RPMI7951 (cell line): Measurements from ENCODE around the gene PDZK1IP1. TPM values are rescaled to one million over a fixed set of nuclear protein-coding genes. Genes with fewer than 3 reads are reported as not detected.
A peak's percentile ranks its signal among the peaks of the same experiment; 100 is the strongest.

Experiments
- DNase-seq: peaks from one replicate; pipeline ENCODE4 v3.0.0-alpha.2; 2012; ENCODE audit warnings: low read depth
- total RNA-seq: library from RNA; depleted of rRNA; stranded (reverse); fragments of >200 nt; shearing (Covaris generic); gene quantifications from 2 replicates; pipeline ENCODE4 v1.2.3, GENCODE V29; 2014; rRNA removed

Gene PDZK1IP1
- total RNA-seq = not detected in 2 replicates

DNA sequence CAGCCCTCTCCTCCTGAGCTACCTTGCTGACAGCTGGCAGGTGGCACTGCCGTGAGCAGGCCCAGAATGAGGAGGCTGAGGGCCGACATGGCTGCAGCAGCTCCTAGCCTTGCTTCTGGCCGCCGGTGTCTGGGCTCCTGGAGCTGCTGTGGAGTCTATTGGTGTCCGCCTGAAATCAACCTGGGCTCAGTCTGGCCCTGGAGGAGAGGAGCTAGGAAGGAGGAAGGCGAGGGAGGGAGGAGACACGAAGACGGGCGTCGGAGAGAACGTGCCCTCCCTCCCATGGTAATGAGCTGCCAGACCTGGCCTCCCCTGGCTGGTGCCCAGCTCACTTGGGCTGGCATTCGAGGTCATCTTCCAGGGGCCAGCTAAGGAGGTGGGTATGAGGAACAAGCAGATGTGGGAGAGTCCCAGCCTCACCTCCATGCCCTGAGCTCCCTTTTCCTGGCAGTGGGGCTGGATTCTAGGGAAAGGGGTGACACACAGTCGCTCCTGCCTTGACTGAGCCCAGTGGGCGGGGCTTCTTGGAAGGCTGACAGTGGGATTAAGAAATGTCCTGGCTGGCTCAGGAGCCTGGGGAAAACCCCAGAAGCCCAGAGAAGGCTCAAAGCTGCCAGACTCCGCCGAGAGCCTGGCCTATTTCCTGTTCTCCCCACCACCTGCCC is at the start of gene PDZK1IP1:
Gene PDZK1IP1 (minus strand): TSS at position 193 of the 665 bp plus-strand sequence. CDS start 104 bp downstream, at position 89.
- DNase-seq = peak; percentile 71

- no peak for DNase-seq
These were observed 49.2 kb upstream of the PDZK1IP1 start for GRCh38 chr1:47238935-47239592.

GRCh38 chr1:47235806-47236205 is 46.0 kb upstream of the PDZK1IP1 start:
- DNase-seq = no peak

- no peak for DNase-seq
These were observed 45.4 kb upstream of the PDZK1IP1 start for GRCh38 chr1:47235241-47235681.

GRCh38 chr1:47233186-47233585 is 43.4 kb upstream of the PDZK1IP1 start:
- DNase-seq = no peak

DNA sequence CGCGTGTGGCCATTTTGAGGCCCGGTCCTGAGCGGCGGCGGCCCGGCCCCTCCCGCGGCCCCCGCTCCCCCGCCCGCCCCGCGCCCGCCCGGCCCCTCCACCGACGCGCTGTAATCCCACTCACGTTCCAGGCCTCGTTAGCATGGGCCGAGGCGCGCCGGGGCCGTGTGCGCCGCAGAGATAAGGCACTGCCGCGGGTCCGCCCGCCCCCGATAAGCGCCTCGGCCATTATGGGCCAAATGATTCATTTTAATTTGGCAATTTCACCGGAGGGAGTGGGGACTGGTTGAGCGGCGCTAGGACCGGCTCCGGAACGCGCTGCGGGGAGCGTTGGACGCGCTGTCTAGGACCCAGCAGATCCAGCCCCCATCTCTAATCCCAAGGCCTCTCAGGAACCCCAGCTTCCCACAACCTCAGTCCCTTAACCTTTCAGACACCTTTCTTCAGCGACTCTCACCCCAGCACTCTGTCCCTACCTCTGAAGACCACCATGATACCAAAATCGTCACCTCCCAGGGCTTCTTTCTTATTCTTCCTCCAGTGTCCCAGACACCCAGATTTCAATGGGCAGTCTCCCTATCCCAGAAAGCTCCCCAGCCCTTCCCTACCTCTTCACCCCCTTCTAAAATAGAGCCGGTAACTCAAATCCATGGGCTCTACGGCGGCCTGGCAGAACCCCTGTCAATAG is 42.5 kb upstream of the PDZK1IP1 start, which contains the start of gene TAL1:
Gene TAL1 (minus strand): TSS at position 39 of the 688 bp plus-strand sequence. CDS start 6,337 bp downstream, outside the sequence.
- DNase-seq = no peak

DNA sequence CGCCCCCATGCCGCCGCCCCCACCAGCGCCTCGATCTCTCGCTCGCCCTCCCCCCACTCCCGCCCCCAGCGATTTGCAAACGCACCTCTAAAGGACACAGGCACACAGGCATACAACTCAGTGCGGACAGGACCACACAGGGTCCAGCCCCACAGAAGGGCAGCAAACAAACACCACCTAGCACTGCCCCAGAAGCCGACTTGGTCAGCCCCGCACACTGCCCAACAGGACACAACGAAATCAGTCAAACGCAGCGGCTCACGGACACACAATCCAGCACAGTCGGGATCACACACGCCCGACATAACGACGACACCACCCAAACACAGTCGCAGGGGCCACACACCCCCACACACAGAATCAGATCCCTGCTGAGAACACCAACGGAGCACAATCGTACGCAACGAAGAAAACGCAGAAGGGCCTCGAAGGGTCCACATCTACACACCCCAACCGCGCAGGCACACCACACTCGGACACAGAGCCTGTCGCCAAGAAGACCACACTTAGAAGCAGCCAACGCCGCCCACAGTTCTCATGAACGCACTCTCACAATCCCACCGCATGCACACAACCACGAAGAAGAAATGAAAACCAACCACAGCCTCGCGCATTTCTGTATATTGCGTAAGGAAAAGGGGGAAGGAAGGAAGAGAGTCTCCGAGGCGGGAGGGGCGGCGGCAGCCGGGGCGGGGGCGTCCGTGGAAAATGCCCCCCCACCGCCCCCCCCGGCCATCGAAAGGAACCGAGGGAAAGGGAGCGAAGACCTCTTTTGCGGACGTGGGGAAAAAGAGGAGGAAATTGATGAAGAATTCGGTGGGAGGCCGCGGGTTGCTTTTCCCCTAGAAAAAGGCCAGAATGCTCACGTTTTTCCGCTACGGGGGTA is 41.7 kb upstream of the PDZK1IP1 start:
- DNase-seq = peak; percentile 22

GRCh38 chr1:47230692-47231300 is 41.0 kb upstream of the PDZK1IP1 start:
- no peak for DNase-seq

- no peak for DNase-seq
These were observed 40.3 kb upstream of the PDZK1IP1 start for GRCh38 chr1:47229886-47230691.

GRCh38 chr1:47229031-47229885 is 39.4 kb upstream of the PDZK1IP1 start:
- DNase-seq = no peak

GRCh38 chr1:47228644-47229030 is 38.8 kb upstream of the PDZK1IP1 start:
- no peak for DNase-seq

DNA sequence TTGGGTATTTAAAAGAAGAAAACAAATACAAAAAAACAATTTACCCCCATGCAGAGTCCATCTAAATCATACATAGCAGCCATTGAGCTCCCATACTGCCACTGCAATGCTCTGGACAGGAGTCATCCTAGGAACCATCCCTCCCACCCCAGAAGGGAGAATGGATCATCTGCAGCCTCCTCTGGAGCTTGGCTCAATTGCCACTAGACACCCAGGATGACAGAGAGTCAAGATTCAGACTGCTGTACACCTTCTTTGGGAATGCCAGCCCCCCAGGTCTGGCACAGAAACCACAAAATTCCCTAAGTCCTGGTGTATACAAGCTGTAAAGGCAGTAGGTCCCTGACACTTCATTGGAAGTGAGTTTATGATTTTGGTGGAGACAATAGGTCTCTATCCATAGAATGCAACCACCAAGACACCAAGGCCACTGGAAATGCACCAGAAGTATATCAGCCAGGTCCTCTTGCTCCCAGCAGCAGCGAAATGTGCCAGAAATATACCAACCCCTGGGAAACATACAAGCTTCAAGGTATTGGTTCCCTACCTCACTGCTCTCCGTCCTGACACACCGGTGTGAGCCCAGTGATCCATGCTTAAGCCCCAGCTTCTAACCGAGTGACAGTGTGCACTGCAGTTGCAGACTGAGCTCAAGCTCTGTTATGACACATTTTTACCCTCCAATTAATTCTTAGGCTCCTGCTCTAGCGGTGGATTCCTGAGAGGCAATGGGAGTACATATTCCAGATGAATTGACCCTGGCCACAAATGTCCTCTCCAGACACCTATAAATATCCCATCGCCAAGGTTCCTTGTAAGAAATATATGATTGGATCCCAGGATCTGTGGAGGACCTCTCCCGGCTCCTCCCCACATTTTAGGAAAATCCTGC is 37.8 kb upstream of the PDZK1IP1 start:
- no peak for DNase-seq

- DNase-seq = no peak
These were observed 37.0 kb upstream of the PDZK1IP1 start for GRCh38 chr1:47226839-47227215.

DNA sequence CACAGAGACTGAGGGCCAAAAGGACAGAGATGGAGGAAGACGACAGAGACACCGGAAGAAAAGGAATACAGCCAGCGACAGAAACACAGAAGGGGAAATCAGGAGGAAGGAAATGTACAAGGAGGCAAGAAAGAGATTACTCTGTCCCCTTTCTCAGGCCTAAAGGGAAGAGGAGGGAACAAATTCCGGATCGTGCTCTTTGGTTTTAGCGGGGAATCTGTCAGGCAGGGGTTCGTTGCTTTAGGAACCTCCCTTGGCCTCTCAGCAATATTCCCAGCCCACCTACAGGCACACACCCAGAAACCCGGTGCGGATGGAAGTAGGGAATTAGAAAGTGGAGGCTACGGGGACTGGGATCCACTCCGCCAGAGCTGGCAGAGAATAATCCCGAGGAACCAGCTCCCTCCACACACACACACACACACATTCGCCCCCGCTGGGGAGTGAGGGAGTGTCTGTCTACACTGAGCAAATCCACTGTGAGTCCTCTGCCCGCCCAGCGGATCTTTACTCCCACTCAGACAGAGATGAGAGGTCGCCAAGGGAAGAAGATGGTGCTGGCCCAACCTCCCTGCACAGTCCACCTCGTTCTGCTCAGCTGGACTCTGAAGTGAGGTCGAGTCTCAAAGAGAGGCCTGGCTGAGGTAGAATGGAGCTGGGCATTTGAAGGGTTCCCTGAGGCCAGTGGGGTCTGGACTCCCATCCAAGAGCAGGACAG is 36.4 kb upstream of the PDZK1IP1 start:
- DNase-seq = no peak

DNA sequence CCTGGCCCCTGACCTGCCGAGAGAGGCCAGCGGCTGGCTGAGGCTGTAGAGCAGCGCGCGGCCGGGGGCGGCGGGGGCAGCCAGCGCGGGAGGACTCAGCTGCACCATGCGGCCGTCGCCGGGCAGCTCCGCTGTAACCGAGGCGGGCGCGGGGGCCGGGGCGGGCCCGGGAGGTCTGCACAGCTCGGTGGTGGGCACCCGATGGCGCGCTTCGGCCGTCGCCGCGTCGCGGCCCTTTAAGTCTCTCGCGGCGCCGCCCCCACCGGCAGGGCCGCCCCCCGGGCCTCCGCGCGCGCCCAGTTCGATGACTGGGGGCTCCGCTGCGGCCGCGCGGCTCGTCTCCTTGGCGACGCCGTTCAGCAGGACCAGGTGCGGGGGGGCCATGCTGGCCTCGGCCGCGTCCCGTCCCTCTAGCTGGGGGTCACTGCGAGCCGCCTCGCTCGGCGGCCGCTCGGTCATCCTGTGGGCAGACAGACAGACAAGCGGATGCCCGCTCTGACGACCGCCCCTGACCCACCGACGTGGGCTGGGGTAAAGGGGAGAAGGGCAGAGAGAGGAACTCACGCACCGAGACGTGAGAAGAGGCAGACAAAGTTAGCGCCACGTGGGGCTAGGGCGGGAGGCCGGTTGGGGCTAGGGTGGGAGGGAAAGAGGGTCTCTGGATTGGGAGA is 35.7 kb upstream of the PDZK1IP1 start:
- DNase-seq = no peak

GRCh38 chr1:47224676-47225399 is 35.0 kb upstream of the PDZK1IP1 start:
- DNase-seq = no peak
